CD4-positive, alpha-beta T cell treated with Interleukin-4 for 1 hour (primary cell): ENCODE results near the gene USP36.
A peak's percentile ranks its signal among the peaks of the same experiment; 100 is the strongest.
"Not testable (repeated sequence)": the region's sequence is repeated elsewhere in the genome, so short reads cannot be mapped to it uniquely, and the experiment has no call there.

ENCODE experiments used
- DNase-seq, 2 donors: peaks; one replicate each; pipeline ENCODE4 v3.0.0-alpha.2; 2020 to 2022

USP36 gene

GRCh38 chr17:78870621-78871020, 30.0 kb upstream of the USP36 start:
- no peak for DNase-seq

- no peak for DNase-seq
These were observed 27.8 kb upstream of the USP36 start for GRCh38 chr17:78868391-78868790.

- DNase-seq, result not testable (repeated sequence)
These were observed 26.4 kb upstream of the USP36 start for GRCh38 chr17:78867046-78867445.

- peak; percentile 62 to 63 for DNase-seq
These were observed 25.2 kb upstream of the USP36 start for GRCh38 chr17:78865682-78866390.

- no peak for DNase-seq
These were observed 23.5 kb upstream of the USP36 start for GRCh38 chr17:78864117-78864516.

- peak in 1 of 2 donors; percentile 72 for DNase-seq
These were observed 21.7 kb upstream of the USP36 start for GRCh38 chr17:78862073-78863023.

GRCh38 chr17:78861229-78861628, 20.6 kb upstream of the USP36 start:
- no peak for DNase-seq

GRCh38 chr17:78859051-78859450, 18.4 kb upstream of the USP36 start:
- DNase-seq, result no peak

GRCh38 chr17:78857266-78857665, 16.7 kb upstream of the USP36 start:
- DNase-seq, result no peak

GRCh38 chr17:78855561-78856165, 15.0 kb upstream of the USP36 start:
- no peak for DNase-seq

- no peak for DNase-seq
These were observed 13.9 kb upstream of the USP36 start for GRCh38 chr17:78854508-78854907.

GRCh38 chr17:78853926-78854394, 13.3 kb upstream of the USP36 start:
- no peak for DNase-seq

GRCh38 chr17:78852709-78853121, 12.1 kb upstream of the USP36 start:
- no peak for DNase-seq

- DNase-seq, result no peak
These were observed 8.4 kb upstream of the USP36 start for GRCh38 chr17:78849026-78849425.

GRCh38 chr17:78847052-78847451, 6.4 kb upstream of the USP36 start:
- DNase-seq, result no peak

- DNase-seq, result peak in 1 of 2 donors; percentile 35
These were observed 3.8 kb upstream of the USP36 start for GRCh38 chr17:78844301-78845005.

GRCh38 chr17:78842881-78843565, 2.4 kb upstream of the USP36 start:
- peak; percentile 72 to 74 for DNase-seq

GRCh38 chr17:78840530-78840779, 159 bp downstream of the USP36 start:
- no peak for DNase-seq

- peak; percentile 43 to 53 for DNase-seq
These were observed 668 bp downstream of the USP36 start for GRCh38 chr17:78839762-78840529.

- peak in 1 of 2 donors; percentile 61 for DNase-seq
These were observed 1.3 kb downstream of the USP36 start for GRCh38 chr17:78839235-78839761.

GRCh38 chr17:78838574-78839005, 2.0 kb downstream of the USP36 start:
- no peak for DNase-seq
